ENCODE results near the gene C16orf74. TPM values are rescaled to one million over a fixed set of nuclear protein-coding genes. Genes with fewer than 3 reads are reported as not detected.

C16orf74 gene
- polyA plus RNA-seq, 2 of the 4 experiments (the other 2 are of a cell fraction): 3.8 to 9.1 TPM

- no peak for TF ChIP-seq PHF8 (IDR thresholded peaks at IDR 0.05; ENCODE audit: borderline replicate concordance, low read depth)
These were observed 17.1 kb downstream of the C16orf74 start (continued) for GRCh38 chr16:85733839-85734170.

GRCh38 chr16:85733155-85733838 lies 17.6 kb downstream of the C16orf74 start:
- no peak overlapping the region for H3K4me2 ChIP-seq
- DNase-seq (ENCODE audit: low read depth in 1 of 2, low spot score in 1 of 2): peak in 1 of 2 experiments; percentile 19
- no peak overlapping the region for H3K4me3 ChIP-seq
- no peaks in the 10 kb centered on the region for H3K4me1 ChIP-seq
- ATAC-seq: peak in 1 of 2 experiments; percentile 22; a peak in 3 of 6 replicates
- no peak overlapping the region for H3K27ac ChIP-seq
- ChIA-PET CTCF (interaction anchor here (15.5 kb wide), 1 partner anchor 14 kb away, joined by 130 read pairs; no protein-coding TSS in a partner anchor), POLR2A (no interaction called here)
- no peak for FAIRE-seq
- 71% methylated on average over 13 of the region's 13 CpGs for WGBS (ENCODE audit: missing lambda C conversion rate)
- H3K9me3 ChIP-seq: no peaks in the 10 kb centered on the region
- peak; percentile 48 to 61; a peak in 3 of 4 replicates for TF ChIP-seq CEBPB (IDR thresholded peaks at IDR 0.05)
- no peak for TF ChIP-seq CHD2 (IDR thresholded peaks at IDR 0.05; ENCODE audit: low read length, partially characterized antibody)

- TF ChIP-seq HOXB5 (CRISPR knock-in tag; IDR thresholded peaks at IDR 0.05) (no peak), KDM5A (IDR thresholded peaks at IDR 0.05) (no peak), HOXB13 (CRISPR knock-in tag; IDR thresholded peaks at IDR 0.05; ENCODE audit: low read depth) (no peak), RCOR1 (IDR thresholded peaks at IDR 0.05; ENCODE audit: low read depth, low read length) (no peak), EP300 (IDR thresholded peaks at IDR 0.05) (no peak), KDM1A (IDR thresholded peaks at IDR 0.05; ENCODE audit: low read depth) (no peak), BHLHE40 (IDR thresholded peaks at IDR 0.05; ENCODE audit: low read depth, low read length) (no peak), JUNB (IDR thresholded peaks at IDR 0.05) (no peak), CBX2 (IDR thresholded peaks at IDR 0.05; ENCODE audit: borderline replicate concordance, low read depth) (no peak), MAZ (IDR thresholded peaks at IDR 0.05; ENCODE audit: borderline replicate concordance, low read depth, low read length) (no peak), MAX (IDR thresholded peaks at IDR 0.05) (no peak)
- POLR2A ChIA-PET: no interaction called here
These were observed 19.7 kb downstream of the C16orf74 start for GRCh38 chr16:85731179-85731578.

GRCh38 chr16:85730186-85730465 lies 20.8 kb downstream of the C16orf74 start:
- Histone ChIP-seq H3K4me1 (no peaks in the 10 kb centered on the region), H3K9me3 (no peaks in the 10 kb centered on the region), H3K4me2 (no peak overlapping the region), H3K4me3 (no peak overlapping the region), H3K27ac (no peak overlapping the region)
- FAIRE-seq: no peak
- 89% methylated on average over 5 of the region's 5 CpGs for WGBS (ENCODE audit: missing lambda C conversion rate)
- CTCF ChIA-PET: interaction anchor here (0.8 to 15.5 kb wide), 2 partner anchors 11 to 20 kb away, joined by 3 to 130 read pairs; no protein-coding TSS in a partner anchor
- no peak for ATAC-seq
- TF ChIP-seq HOXA7 (CRISPR knock-in tag; IDR thresholded peaks at IDR 0.05) (no peak), ZSCAN20 (CRISPR knock-in tag; IDR thresholded peaks at IDR 0.05) (no peak), HEYL (CRISPR knock-in tag; IDR thresholded peaks at IDR 0.05) (no peak), ZFP36 (IDR thresholded peaks at IDR 0.05; ENCODE audit: borderline replicate concordance, partially characterized antibody) (no peak), HMGXB4 (CRISPR knock-in tag; IDR thresholded peaks at IDR 0.05; ENCODE audit: borderline replicate concordance) (no peak), KDM1A (IDR thresholded peaks at IDR 0.05; ENCODE audit: low read depth) (no peak), JUNB (IDR thresholded peaks at IDR 0.05) (no peak), EHMT2 (IDR thresholded peaks at IDR 0.05; ENCODE audit: low read depth) (no peak), RARB (CRISPR knock-in tag; IDR thresholded peaks at IDR 0.05) (no peak), FOXS1 (CRISPR knock-in tag; IDR thresholded peaks at IDR 0.05) (no peak), JUN (IDR thresholded peaks at IDR 0.05) (no peak), PHF8 (IDR thresholded peaks at IDR 0.05; ENCODE audit: borderline replicate concordance, low read depth) (no peak), E2F6 (IDR thresholded peaks at IDR 0.05; ENCODE audit: borderline replicate concordance, low read depth) (no peak)
- no peak for DNase-seq (ENCODE audit: low read depth in 1 of 2, low spot score in 1 of 2)
- POLR2A ChIA-PET: no interaction called here

More at GRCh38 chr16:85731179-85731578, 19.7 kb downstream of the C16orf74 start:
- no peak for FAIRE-seq
- 90% methylated on average over 5 of the region's 5 CpGs for WGBS (ENCODE audit: missing lambda C conversion rate)
- no peak for DNase-seq (ENCODE audit: low read depth in 1 of 2, low spot score in 1 of 2)
- Histone ChIP-seq H3K4me3 (no peak overlapping the region), H3K4me2 (no peak overlapping the region), H3K4me1 (no peaks in the 10 kb centered on the region), H3K27ac (no peak overlapping the region), H3K9me3 (no peaks in the 10 kb centered on the region)
- CTCF ChIA-PET: interaction anchor here (0.6 to 15.5 kb wide), 2 partner anchors 12 to 310 kb away, joined by 3 to 130 read pairs; no protein-coding TSS in a partner anchor
- no peak for ATAC-seq
